HEK293 (cell line): ENCODE data around the gene IFNAR1.

ENCODE experiments used
- CTCF ChIA-PET: fragments of 350-600 bp; formaldehyde crosslinking; extraction: SDS; loops from one replicate; lab custom pipeline; 2021; ENCODE audit warnings: antibody characterized with exemption; lab: Yijun Ruan, JAX
- POLR2A ChIA-PET: fragments of 300-600 bp; formaldehyde crosslinking; extraction: SDS; loops from one replicate; lab custom pipeline; 2020; ENCODE audit warnings: antibody characterized with exemption, inconsistent platforms; lab: Yijun Ruan, JAX
- H3K27ac ChIP-seq: fragments of 200-500 bp; sonication (Bioruptor generic); 2 replicates; pipeline ENCODE4 v1.5.1; 2014; ENCODE audit warnings: low read depth, low read length, control low read depth, inconsistent platforms; ENCODE audit errors: extremely low read depth
- H3K36me3 ChIP-seq, 2 experiments: fragments of 200-500 bp in 1 of 2; sonication (Bioruptor generic) in 1 of 2; 1 replicate in 1 of 2; 2 replicates in 1 of 2; pipeline ENCODE4 v1.5.1; 2014 to 2017; ENCODE audit warnings: inconsistent platforms in 2 of 2, low read length in 2 of 2; ENCODE audit not compliant: control insufficient read depth in 2 of 2, insufficient read depth in 1 of 2
- H3K4me1 ChIP-seq: fragments of 200-500 bp; sonication (Bioruptor generic); 2 replicates; pipeline ENCODE4 v1.5.1; 2014; ENCODE audit warnings: mild to moderate bottlenecking, low read length, inconsistent platforms; ENCODE audit not compliant: control insufficient read depth, insufficient read depth
- H3K4me3 ChIP-seq: 2 replicates; pipeline ENCODE4 v1.5.1; 2011; ENCODE audit warnings: low read depth, mild to moderate bottlenecking, control low read depth, low read length, moderate library complexity
- H3K9me3 ChIP-seq: fragments of 200-500 bp; sonication (Bioruptor generic); 2 replicates; pipeline ENCODE4 v1.5.1; 2014; ENCODE audit warnings: low read depth, low read length, inconsistent platforms; ENCODE audit not compliant: control insufficient read depth, insufficient read depth
- CTCF ChIP-seq: fragments of 450-650 bp; formaldehyde crosslinking; IDR thresholded peaks from 2 replicates; pipeline ENCODE4 v1.5.1; 2016; ENCODE audit warnings: missing biosample characterization, missing genetic modification characterization
- FEZF1 ChIP-seq: fragments of 450-650 bp; formaldehyde crosslinking; IDR thresholded peaks from 2 replicates; pipeline ENCODE4 v1.5.1; 2016; ENCODE audit warnings: missing biosample characterization, missing genetic modification characterization
- GFI1B ChIP-seq: fragments of 450-650 bp; formaldehyde crosslinking; IDR thresholded peaks from 2 replicates; pipeline ENCODE4 v1.5.1; 2016; ENCODE audit warnings: missing biosample characterization, missing genetic modification characterization
- HOXA7 ChIP-seq: sonication (generic); formaldehyde crosslinking; IDR thresholded peaks from 2 replicates; pipeline ENCODE4 v1.8.1; 2022; ENCODE audit warnings: missing genetic modification reagents, borderline replicate concordance
- HOXC10 ChIP-seq: sonication (generic); formaldehyde crosslinking; IDR thresholded peaks from 2 replicates; pipeline ENCODE4 v1.8.1; 2023; ENCODE audit warnings: mild to moderate bottlenecking, missing genetic modification reagents
- MEIS1 ChIP-seq: sonication (generic); formaldehyde crosslinking; IDR thresholded peaks from 2 replicates; pipeline ENCODE4 v1.8.1; 2022; ENCODE audit warnings: missing genetic modification reagents, mild to moderate bottlenecking, borderline replicate concordance
- MZF1 ChIP-seq: fragments of 450-650 bp; formaldehyde crosslinking; IDR thresholded peaks from 2 replicates; pipeline ENCODE4 v1.5.1; 2017; ENCODE audit warnings: missing biosample characterization, missing genetic modification characterization, borderline replicate concordance
- PRDM1 ChIP-seq: fragments of 450-650 bp; formaldehyde crosslinking; IDR thresholded peaks from 2 replicates; pipeline ENCODE4; 2016; ENCODE audit warnings: missing biosample characterization, missing genetic modification characterization
- SALL2 ChIP-seq: fragments of 450-650 bp; formaldehyde crosslinking; IDR thresholded peaks from 2 replicates; pipeline ENCODE4 v1.5.0; 2017; ENCODE audit warnings: missing biosample characterization, mild to moderate bottlenecking, missing genetic modification characterization, borderline replicate concordance
- SCRT1 ChIP-seq: fragments of 450-650 bp; formaldehyde crosslinking; IDR thresholded peaks from 2 replicates; pipeline ENCODE4 v1.5.1; 2016; ENCODE audit warnings: missing biosample characterization, missing genetic modification characterization, borderline replicate concordance
- SCRT2 ChIP-seq: fragments of 450-650 bp; formaldehyde crosslinking; IDR thresholded peaks from 2 replicates; pipeline ENCODE4 v1.5.1; 2016; ENCODE audit warnings: missing biosample characterization, missing genetic modification characterization
- SP2 ChIP-seq: fragments of 450-650 bp; formaldehyde crosslinking; IDR thresholded peaks from 2 replicates; pipeline ENCODE4 v1.5.1; 2016; ENCODE audit warnings: missing biosample characterization, missing genetic modification characterization
- SP7 ChIP-seq: fragments of 450-650 bp; formaldehyde crosslinking; IDR thresholded peaks from 2 replicates; pipeline ENCODE4 v1.5.1; 2016; ENCODE audit warnings: missing biosample characterization, missing genetic modification characterization
- ZBTB11 ChIP-seq: fragments of 450-650 bp; formaldehyde crosslinking; conservative IDR thresholded peaks from 2 replicates; pipeline ENCODE4 v1.5.1; 2016; ENCODE audit warnings: low read depth, missing biosample characterization, missing genetic modification characterization
- ZBTB17 ChIP-seq: fragments of 450-650 bp; formaldehyde crosslinking; IDR thresholded peaks from 2 replicates; pipeline ENCODE4 v1.5.1; 2016; ENCODE audit warnings: missing biosample characterization, missing genetic modification characterization
- ZBTB7A ChIP-seq: fragments of 450-650 bp; formaldehyde crosslinking; IDR thresholded peaks from 2 replicates; pipeline ENCODE4 v1.5.1; 2016; ENCODE audit warnings: low read depth, missing biosample characterization, missing genetic modification characterization
- ZBTB8A ChIP-seq: fragments of 450-650 bp; formaldehyde crosslinking; IDR thresholded peaks from 2 replicates; pipeline ENCODE4 v1.5.1; 2016; ENCODE audit warnings: missing biosample characterization, missing genetic modification characterization
- ZEB2 ChIP-seq: fragments of 450-650 bp; formaldehyde crosslinking; IDR thresholded peaks from 2 replicates; pipeline ENCODE4 v1.5.1; 2016; ENCODE audit warnings: missing biosample characterization, missing genetic modification characterization
- ZFHX2 ChIP-seq: fragments of 450-650 bp; formaldehyde crosslinking; conservative IDR thresholded peaks from 2 replicates; pipeline ENCODE4 v1.5.1; 2016; ENCODE audit warnings: missing biosample characterization, missing genetic modification characterization
- ZNF138 ChIP-seq: fragments of 450-650 bp; formaldehyde crosslinking; IDR thresholded peaks from 2 replicates; pipeline ENCODE4 v1.5.1; 2016; ENCODE audit warnings: missing biosample characterization, missing genetic modification characterization, borderline replicate concordance
- ZNF146 ChIP-seq: fragments of 450-650 bp; formaldehyde crosslinking; IDR thresholded peaks from 2 replicates; pipeline ENCODE4 v1.5.1; 2016; ENCODE audit warnings: missing biosample characterization, missing genetic modification characterization
- ZNF366 ChIP-seq: fragments of 450-650 bp; formaldehyde crosslinking; conservative IDR thresholded peaks from 2 replicates; pipeline ENCODE4 v1.5.1; 2016; ENCODE audit warnings: missing biosample characterization, missing genetic modification characterization
- ZNF416 ChIP-seq: fragments of 450-650 bp; formaldehyde crosslinking; IDR thresholded peaks from 2 replicates; pipeline ENCODE4 v1.5.1; 2016; ENCODE audit warnings: missing biosample characterization, missing genetic modification characterization
- ZNF530 ChIP-seq: fragments of 450-650 bp; formaldehyde crosslinking; IDR thresholded peaks from 2 replicates; pipeline ENCODE4 v1.5.1; 2016; ENCODE audit warnings: low read depth, missing biosample characterization, missing genetic modification characterization
- ZNF558 ChIP-seq: fragments of 450-650 bp; formaldehyde crosslinking; IDR thresholded peaks from 2 replicates; pipeline ENCODE4 v1.5.1; 2016; ENCODE audit warnings: missing biosample characterization, missing genetic modification characterization
- ZNF600 ChIP-seq: fragments of 450-650 bp; formaldehyde crosslinking; IDR thresholded peaks from 2 replicates; pipeline ENCODE4 v1.5.1; 2016; ENCODE audit warnings: missing biosample characterization, missing genetic modification characterization
- ZNF623 ChIP-seq: fragments of 450-650 bp; formaldehyde crosslinking; IDR thresholded peaks from 2 replicates; pipeline ENCODE4 v1.5.1; 2016; ENCODE audit warnings: missing biosample characterization, missing genetic modification characterization
- ZNF76 ChIP-seq: fragments of 450-650 bp; formaldehyde crosslinking; IDR thresholded peaks from 2 replicates; pipeline ENCODE4; 2016; ENCODE audit warnings: low read depth, missing biosample characterization, missing genetic modification characterization, borderline replicate concordance
- ZNF843 ChIP-seq: fragments of 450-650 bp; formaldehyde crosslinking; IDR thresholded peaks from 2 replicates; pipeline ENCODE4 v1.5.1; 2016; ENCODE audit warnings: missing biosample characterization, missing genetic modification characterization
- ZSCAN4 ChIP-seq: fragments of 450-650 bp; formaldehyde crosslinking; IDR thresholded peaks from 2 replicates; pipeline ENCODE4 v1.5.1; 2017; ENCODE audit warnings: missing biosample characterization, missing genetic modification characterization

The IFNAR1 gene

GRCh38 chr21:33324291-33325221 lies at the start of gene IFNAR1 (continued):
- TF ChIP-seq ZBTB8A (tag by site-specific recombination): peak; percentile 96
- TF ChIP-seq ZSCAN4: no peak; the same call in 1 of the 2 replicates
- peak; percentile 71 for TF ChIP-seq CTCF (tag by site-specific recombination)
- peak; percentile 91 for TF ChIP-seq SP7
- TF ChIP-seq ZBTB17 (tag by site-specific recombination): peak; percentile 98
- peak; percentile 20; the same call in 1 of the 2 replicates for TF ChIP-seq ZNF843 (tag by site-specific recombination)
- TF ChIP-seq ZNF138 (tag by site-specific recombination): no peak
- TF ChIP-seq HOXA7 (CRISPR knock-in tag): no peak
- peak; percentile 55; the same call in 1 of the 2 replicates for TF ChIP-seq ZBTB11 (tag by site-specific recombination)
- TF ChIP-seq ZNF366 (tag by site-specific recombination): peak; percentile 97
- TF ChIP-seq MZF1 (tag by site-specific recombination): peak; percentile 66; the same call in 1 of the 2 replicates
- peak; percentile 47; the same call in 1 of the 2 replicates for TF ChIP-seq ZNF76 (tag by site-specific recombination)
- TF ChIP-seq ZFHX2 (tag by site-specific recombination): peak; percentile 90
- peak; percentile 98 for TF ChIP-seq ZNF600
- TF ChIP-seq ZEB2: peak; percentile 91
- TF ChIP-seq SCRT2 (tag by site-specific recombination): peak; percentile 99
- TF ChIP-seq ZNF623 (tag by site-specific recombination): peak; percentile 23; the same call in 1 of the 2 replicates
- TF ChIP-seq ZNF416 (tag by site-specific recombination): no peak
- no peak; the same call in 1 of the 2 replicates for TF ChIP-seq PRDM1 (tag by site-specific recombination)
- peak; percentile 22; the same call in 1 of the 2 replicates for TF ChIP-seq ZNF146 (tag by site-specific recombination)

- no peaks in the 10 kb centered on the region for H3K4me1 ChIP-seq
- no peak overlapping the region for H3K4me3 ChIP-seq
- H3K9me3 ChIP-seq: no peaks in the 10 kb centered on the region; the same call in 1 of the 2 replicates
- peaks cover 27 to 40% of the 10 kb centered on the region in 2 experiments for H3K36me3 ChIP-seq
- no peak overlapping the region for H3K27ac ChIP-seq
- POLR2A ChIA-PET: no interaction called here
- TF ChIP-seq HOXC10 (CRISPR knock-in tag): no peak
- no peak for TF ChIP-seq SCRT1 (tag by site-specific recombination)
- no peak for TF ChIP-seq ZNF530 (tag by site-specific recombination)
- no peak for TF ChIP-seq FEZF1
- TF ChIP-seq MEIS1 (CRISPR knock-in tag): no peak
- TF ChIP-seq GFI1B (tag by site-specific recombination): no peak
- TF ChIP-seq ZBTB7A (tag by site-specific recombination): no peak
- TF ChIP-seq SP2 (tag by site-specific recombination): no peak
- no peak for TF ChIP-seq ZNF558 (tag by site-specific recombination)
- TF ChIP-seq SALL2 (tag by site-specific recombination): no peak
- TF ChIP-seq, all 188 proteins: peak for 0
- CTCF ChIA-PET: no interaction called here
Measured at GRCh38 chr21:33278721-33279120, 46.0 kb upstream of the IFNAR1 start.
